HEK293 (cell line): ENCODE data around the gene CTBP1.

Experiments
- CTCF ChIA-PET: fragments of 350-600 bp; formaldehyde crosslinking; extraction: SDS; loops from one replicate; lab custom pipeline; 2021; ENCODE audit warnings: antibody characterized with exemption; lab: Yijun Ruan, JAX
- POLR2A ChIA-PET: fragments of 300-600 bp; formaldehyde crosslinking; extraction: SDS; loops from one replicate; lab custom pipeline; 2020; ENCODE audit warnings: antibody characterized with exemption, inconsistent platforms; lab: Yijun Ruan, JAX
- H3K27ac ChIP-seq: fragments of 200-500 bp; sonication (Bioruptor generic); 2 replicates; pipeline ENCODE4 v1.5.1; 2014; ENCODE audit warnings: low read depth, low read length, control low read depth, inconsistent platforms; ENCODE audit errors: extremely low read depth
- H3K36me3 ChIP-seq, 2 experiments: fragments of 200-500 bp in 1 of 2; sonication (Bioruptor generic) in 1 of 2; 1 replicate in 1 of 2; 2 replicates in 1 of 2; pipeline ENCODE4 v1.5.1; 2014 to 2017; ENCODE audit warnings: inconsistent platforms in 2 of 2, low read length in 2 of 2; ENCODE audit not compliant: control insufficient read depth in 2 of 2, insufficient read depth in 1 of 2
- H3K4me1 ChIP-seq: fragments of 200-500 bp; sonication (Bioruptor generic); 2 replicates; pipeline ENCODE4 v1.5.1; 2014; ENCODE audit warnings: mild to moderate bottlenecking, low read length, inconsistent platforms; ENCODE audit not compliant: control insufficient read depth, insufficient read depth
- H3K4me3 ChIP-seq: 2 replicates; pipeline ENCODE4 v1.5.1; 2011; ENCODE audit warnings: low read depth, mild to moderate bottlenecking, control low read depth, low read length, moderate library complexity
- H3K9me3 ChIP-seq: fragments of 200-500 bp; sonication (Bioruptor generic); 2 replicates; pipeline ENCODE4 v1.5.1; 2014; ENCODE audit warnings: low read depth, low read length, inconsistent platforms; ENCODE audit not compliant: control insufficient read depth, insufficient read depth
- EGR2 ChIP-seq: fragments of 450-650 bp; formaldehyde crosslinking; IDR thresholded peaks from 2 replicates; pipeline ENCODE4 v1.5.1; 2016; ENCODE audit warnings: low read depth, missing biosample characterization, missing genetic modification characterization
- GFI1B ChIP-seq: fragments of 450-650 bp; formaldehyde crosslinking; IDR thresholded peaks from 2 replicates; pipeline ENCODE4 v1.5.1; 2016; ENCODE audit warnings: missing biosample characterization, missing genetic modification characterization
- GLIS2 ChIP-seq: fragments of 450-650 bp; formaldehyde crosslinking; IDR thresholded peaks from 2 replicates; pipeline ENCODE4 v1.5.1; 2016; ENCODE audit warnings: missing biosample characterization, missing genetic modification characterization
- HIC1 ChIP-seq: fragments of 450-650 bp; formaldehyde crosslinking; IDR thresholded peaks from 2 replicates; pipeline ENCODE4 v1.5.1; 2016; ENCODE audit warnings: missing biosample characterization, missing genetic modification characterization
- IKZF3 ChIP-seq: fragments of 450-650 bp; IDR thresholded peaks from 2 replicates; pipeline ENCODE4 v1.5.0; 2018; ENCODE audit warnings: missing biosample characterization, mild to moderate bottlenecking, missing genetic modification characterization, moderate library complexity
- ZBTB1 ChIP-seq: fragments of 450-650 bp; formaldehyde crosslinking; IDR thresholded peaks from 2 replicates; pipeline ENCODE4 v1.5.1; 2016; ENCODE audit warnings: missing biosample characterization, missing genetic modification characterization
- ZBTB10 ChIP-seq: fragments of 450-650 bp; formaldehyde crosslinking; IDR thresholded peaks from 2 replicates; pipeline ENCODE4 v1.5.1; 2016; ENCODE audit warnings: missing biosample characterization, missing genetic modification characterization
- ZBTB20 ChIP-seq: fragments of 450-650 bp; formaldehyde crosslinking; IDR thresholded peaks from 2 replicates; pipeline ENCODE4 v1.5.1; 2016; ENCODE audit warnings: missing biosample characterization, missing genetic modification characterization
- ZBTB26 ChIP-seq: fragments of 450-650 bp; formaldehyde crosslinking; optimal IDR thresholded peaks from 2 replicates; pipeline ENCODE3; 2016; ENCODE audit warnings: missing biosample characterization, mild to moderate bottlenecking, missing genetic modification characterization
- ZFHX2 ChIP-seq: fragments of 450-650 bp; formaldehyde crosslinking; conservative IDR thresholded peaks from 2 replicates; pipeline ENCODE4 v1.5.1; 2016; ENCODE audit warnings: missing biosample characterization, missing genetic modification characterization
- ZFP3 ChIP-seq: fragments of 450-650 bp; formaldehyde crosslinking; IDR thresholded peaks from 2 replicates; pipeline ENCODE4 v1.5.1; 2016; ENCODE audit warnings: low read depth, missing biosample characterization, missing genetic modification characterization
- ZIC2 ChIP-seq: fragments of 450-650 bp; formaldehyde crosslinking; IDR thresholded peaks from 2 replicates; pipeline ENCODE4 v1.5.1; 2016; ENCODE audit warnings: missing biosample characterization, missing genetic modification characterization
- ZNF138 ChIP-seq: fragments of 450-650 bp; formaldehyde crosslinking; IDR thresholded peaks from 2 replicates; pipeline ENCODE4 v1.5.1; 2016; ENCODE audit warnings: missing biosample characterization, missing genetic modification characterization, borderline replicate concordance
- ZNF202 ChIP-seq: fragments of 450-650 bp; formaldehyde crosslinking; IDR thresholded peaks from 2 replicates; pipeline ENCODE4 v1.5.1; 2016; ENCODE audit warnings: missing biosample characterization, missing genetic modification characterization, borderline replicate concordance
- ZNF341 ChIP-seq: fragments of 450-650 bp; formaldehyde crosslinking; IDR thresholded peaks from 2 replicates; pipeline ENCODE4; 2016; ENCODE audit warnings: low read depth, missing biosample characterization, missing genetic modification characterization
- ZNF362 ChIP-seq: fragments of 450-650 bp; formaldehyde crosslinking; IDR thresholded peaks from 2 replicates; pipeline ENCODE4 v1.5.1; 2016; ENCODE audit warnings: missing biosample characterization, missing genetic modification characterization
- ZNF423 ChIP-seq: fragments of 450-650 bp; formaldehyde crosslinking; IDR thresholded peaks from 2 replicates; pipeline ENCODE4 v1.5.1; 2016; ENCODE audit warnings: missing biosample characterization, missing genetic modification characterization
- ZNF76 ChIP-seq: fragments of 450-650 bp; formaldehyde crosslinking; IDR thresholded peaks from 2 replicates; pipeline ENCODE4; 2016; ENCODE audit warnings: low read depth, missing biosample characterization, missing genetic modification characterization, borderline replicate concordance
- ZNF785 ChIP-seq: fragments of 450-650 bp; formaldehyde crosslinking; IDR thresholded peaks from 2 replicates; pipeline ENCODE4 v1.5.1; 2016; ENCODE audit warnings: missing biosample characterization, missing genetic modification characterization
- ZNF837 ChIP-seq: fragments of 450-650 bp; formaldehyde crosslinking; IDR thresholded peaks from 2 replicates; pipeline ENCODE4 v1.5.1; 2016; ENCODE audit warnings: missing biosample characterization, missing genetic modification characterization
- ZSCAN23 ChIP-seq: fragments of 450-650 bp; formaldehyde crosslinking; IDR thresholded peaks from 2 replicates; pipeline ENCODE4 v1.5.1; 2016; ENCODE audit warnings: missing biosample characterization, missing genetic modification characterization

CTBP1 gene

GRCh38 chr4:1246901-1247863 lies 1.7 kb downstream of the CTBP1 start:
- Histone ChIP-seq H3K4me3 (peak overlapping the region; percentile 67), H3K9me3 (no peaks in the 10 kb centered on the region), H3K4me1 (no peaks in the 10 kb centered on the region; the same call in 1 of the 2 replicates), H3K27ac (peak overlapping the region; percentile 93), H3K36me3 (peaks cover 0 to 33% of the 10 kb centered on the region in 2 experiments; a peak in 1 of 3 replicates)
- ChIA-PET POLR2A (interaction anchor here (2.5 to 4.6 kb wide), 2 partner anchors 42 to 99 kb away, joined by 9 to 41 read pairs; partner anchors contain the start of genes MAEA and UVSSA), CTCF (interaction anchor here (0.6 to 0.7 kb wide), 2 partner anchors 22 to 171 kb away, joined by 3 to 4 read pairs; no protein-coding TSS in a partner anchor)
- 0 out of 2 replicates have a peak, but pooled peaks have one; percentile 36 for TF ChIP-seq ZFP3
- no peak for TF ChIP-seq ZNF138 (tag by site-specific recombination)
- peak; percentile 43 for TF ChIP-seq ZBTB26
- peak; percentile 18; the same call in 1 of the 2 replicates for TF ChIP-seq ZIC2 (tag by site-specific recombination)
- no peak for TF ChIP-seq HIC1 (tag by site-specific recombination)
- no peak for TF ChIP-seq ZNF202 (tag by site-specific recombination)
- TF ChIP-seq ZNF837 (tag by site-specific recombination) = no peak
- no peak for TF ChIP-seq GFI1B (tag by site-specific recombination)
- peak; percentile 62 for TF ChIP-seq EGR2 (tag by site-specific recombination)
- no peak for TF ChIP-seq ZBTB20 (tag by site-specific recombination)
- no peak for TF ChIP-seq ZNF423
- no peak for TF ChIP-seq IKZF3 (tag by site-specific recombination)
- no peak for TF ChIP-seq ZNF785 (tag by site-specific recombination)
- 0 out of 2 replicates have a peak, but pooled peaks have one; percentile 10 for TF ChIP-seq ZBTB10
- TF ChIP-seq ZNF76 (tag by site-specific recombination) = no peak
- no peak for TF ChIP-seq ZNF362 (tag by site-specific recombination)
- peak; percentile 67 for TF ChIP-seq ZFHX2 (tag by site-specific recombination)
- peak; percentile 35 for TF ChIP-seq GLIS2 (tag by site-specific recombination)
- no peak for TF ChIP-seq ZBTB1 (tag by site-specific recombination)
- TF ChIP-seq ZSCAN23 = no peak
- peak; percentile 12; the same call in 1 of the 2 replicates for TF ChIP-seq ZNF341 (tag by site-specific recombination)
